Measurements from ENCODE around the gene DNAJB14.

- TF ChIP-seq CTCF (IDR thresholded peaks at IDR 0.05; ENCODE audit: insufficient read depth, low read depth, low read length) (no peak), EZH2 (IDR thresholded peaks at IDR 0.05; ENCODE audit: insufficient read depth, low read length) (no peak)
Measured at GRCh38 chr4:99875071-99875470, 71.3 kb downstream of the DNAJB14 start.

All from astrocyte (in vitro differentiated cells and primary cell).